Activated effector memory CD4-positive, alpha-beta T cell treated with anti-CD3 and anti-CD28 coated beads, Interleukin-2, amount 50 U/mL, for 16 hours (primary cell): ENCODE measurements around the gene SRGAP1.
"Not testable (repeated sequence)": the region's sequence is repeated elsewhere in the genome, so short reads cannot be mapped to it uniquely, and the experiment has no call there.

Experiments used
- DNase-seq: peaks from one replicate; pipeline ENCODE4 v3.0.0-alpha.2; 2020

Gene SRGAP1

DNA sequence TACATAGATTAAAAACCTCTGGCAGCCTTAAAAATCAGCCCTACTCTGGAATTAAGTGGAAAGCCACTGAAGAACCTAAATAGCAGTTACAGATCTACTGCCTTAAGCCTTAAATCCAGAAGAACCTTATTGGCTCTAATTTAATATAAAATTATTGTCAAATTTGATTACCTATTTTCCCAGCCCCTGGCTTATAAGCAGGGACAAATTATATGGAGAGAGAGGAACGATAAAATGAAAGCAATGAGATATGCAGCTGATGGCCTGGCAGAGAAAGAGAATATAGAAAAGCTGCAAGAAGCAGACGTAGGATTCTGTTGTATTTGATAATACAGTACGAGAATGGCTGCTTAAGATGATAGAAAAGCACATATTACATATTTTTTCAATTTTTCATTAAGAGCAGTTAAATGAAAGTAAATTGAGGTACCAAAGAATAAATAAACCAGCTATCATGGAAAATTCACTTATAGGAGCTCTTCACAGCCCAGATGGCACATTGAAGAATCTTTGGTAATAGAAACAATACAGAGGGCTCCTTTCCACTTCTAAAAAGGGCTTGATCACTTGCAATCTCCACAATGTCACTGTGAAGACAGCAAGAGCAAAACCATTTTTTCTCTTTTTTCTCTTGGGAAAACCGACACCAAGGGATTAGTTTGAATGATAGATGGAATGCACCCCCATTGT is 248.2 kb downstream of the SRGAP1 start:
- DNase-seq, result no peak

DNA sequence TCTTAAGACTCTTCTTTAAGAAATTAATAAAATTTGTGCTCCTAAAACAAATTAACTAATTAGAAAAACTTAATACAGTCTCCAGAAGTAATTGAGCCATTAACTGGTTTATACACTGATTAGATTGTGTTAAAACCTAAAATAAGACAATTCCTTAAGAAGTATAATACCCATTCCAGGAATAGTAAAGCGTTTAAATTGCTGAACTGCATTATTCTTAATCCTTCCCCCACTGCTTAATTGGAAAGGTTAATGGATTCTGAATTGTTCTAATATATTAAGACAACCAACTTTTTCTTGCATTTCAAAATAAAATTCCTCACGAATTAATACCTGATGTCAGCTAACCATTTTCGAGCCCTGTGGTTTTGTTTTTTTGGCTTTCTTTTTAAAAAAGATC is 249.2 kb downstream of the SRGAP1 start:
- DNase-seq, result no peak

DNA sequence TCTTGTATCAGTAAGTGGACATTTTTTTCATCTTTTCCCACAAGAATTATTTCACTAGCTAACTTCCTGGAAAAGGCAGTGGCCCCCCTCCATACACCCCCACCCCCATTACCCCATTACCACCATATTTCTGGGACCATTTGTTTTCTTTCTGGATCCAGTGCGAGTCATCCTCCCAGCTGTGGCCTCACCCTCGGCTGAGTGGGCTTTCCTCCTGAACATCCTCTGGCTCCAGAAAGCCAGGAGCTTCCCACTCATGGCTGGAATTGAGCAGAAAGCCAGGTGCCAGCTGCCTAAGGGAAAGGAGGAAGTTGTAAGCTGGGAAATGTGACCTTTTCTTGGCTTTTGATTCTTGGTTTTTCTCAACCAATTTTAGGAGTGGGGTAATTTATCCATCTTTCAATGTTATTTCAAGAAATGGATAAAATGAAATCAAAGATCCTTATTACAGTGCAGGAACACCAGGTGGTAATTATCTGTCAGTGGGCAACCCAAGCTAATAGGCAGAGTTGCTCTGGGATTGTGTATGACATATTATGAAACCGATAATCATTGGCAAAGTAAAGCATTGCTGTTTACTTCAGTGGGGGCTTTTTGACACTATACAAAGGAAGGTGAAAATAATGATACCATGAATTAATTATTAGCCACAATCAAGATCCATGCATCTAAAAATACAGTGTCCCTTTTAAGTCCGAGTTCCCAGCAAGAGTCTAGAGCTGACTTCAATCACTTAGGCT is 253.0 kb downstream of the SRGAP1 start:
- no peak for DNase-seq

DNA sequence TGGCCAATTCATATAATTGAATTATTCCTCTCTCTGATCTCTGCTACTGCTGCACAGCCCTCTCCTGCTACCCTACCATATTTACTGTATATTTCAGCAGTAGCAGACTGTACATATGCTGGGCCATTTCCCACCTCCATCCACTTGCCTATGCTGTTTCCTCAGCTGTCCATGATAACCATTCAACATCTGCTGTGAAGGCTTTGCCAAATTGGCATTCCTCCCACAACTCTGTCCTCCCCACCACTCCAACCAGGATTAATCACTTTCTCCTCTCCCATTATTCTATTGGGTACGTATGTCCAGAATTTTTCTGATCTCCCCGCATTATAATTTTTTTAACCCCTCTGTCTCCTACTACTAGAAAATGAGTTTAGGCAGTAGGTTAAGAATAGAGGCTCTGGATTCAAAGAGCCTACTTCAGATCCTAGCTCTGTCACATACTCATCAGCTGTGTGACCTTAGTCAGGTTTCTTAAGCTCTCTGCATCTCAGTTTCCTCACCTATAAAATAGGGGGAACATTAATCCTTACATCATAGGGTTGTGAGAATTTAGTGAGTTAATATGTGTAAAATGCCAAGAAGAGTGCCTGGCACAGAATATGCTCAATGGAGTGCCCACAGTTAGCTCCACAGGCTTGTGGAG is 254.3 kb downstream of the SRGAP1 start:
- DNase-seq, result no peak

DNA sequence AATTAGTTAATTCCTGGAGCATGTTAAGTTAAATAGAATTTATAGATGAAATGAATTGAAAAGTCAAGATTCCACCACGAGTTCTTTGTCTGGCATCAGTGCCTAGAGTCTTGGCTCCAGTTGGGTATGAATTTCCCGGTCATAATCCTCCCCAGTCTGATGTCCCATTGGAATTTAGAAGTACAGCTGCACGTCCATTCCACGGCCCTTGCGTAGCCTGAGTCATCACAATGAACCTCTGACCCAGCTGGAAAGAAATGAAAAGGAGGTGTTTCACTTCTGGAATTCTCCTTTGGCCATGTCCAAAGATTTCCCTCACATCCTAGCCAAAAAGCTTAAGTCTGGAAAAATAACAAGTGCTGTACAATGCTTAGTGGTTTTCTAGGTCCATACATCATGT is 254.9 kb downstream of the SRGAP1 start:
- no peak for DNase-seq

DNA sequence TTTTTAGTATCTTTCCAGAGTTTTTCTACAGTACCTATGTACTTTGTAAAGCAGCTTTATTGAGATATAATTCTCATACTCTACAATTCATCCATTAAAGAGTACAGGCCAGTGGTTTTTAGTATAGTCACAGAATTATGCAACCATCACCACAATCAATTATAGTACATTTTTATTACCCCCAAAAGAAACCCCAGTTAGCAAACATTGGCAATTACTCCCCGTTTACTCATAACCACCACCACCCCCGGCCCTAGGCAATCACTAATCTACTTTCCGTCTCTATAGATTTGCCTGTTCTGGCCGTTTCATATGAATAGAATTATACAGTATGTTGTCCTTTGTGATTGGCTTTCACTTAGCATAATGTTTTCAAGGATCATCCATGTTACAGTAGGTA is 257.8 kb downstream of the SRGAP1 start:
- DNase-seq, result no peak

DNA sequence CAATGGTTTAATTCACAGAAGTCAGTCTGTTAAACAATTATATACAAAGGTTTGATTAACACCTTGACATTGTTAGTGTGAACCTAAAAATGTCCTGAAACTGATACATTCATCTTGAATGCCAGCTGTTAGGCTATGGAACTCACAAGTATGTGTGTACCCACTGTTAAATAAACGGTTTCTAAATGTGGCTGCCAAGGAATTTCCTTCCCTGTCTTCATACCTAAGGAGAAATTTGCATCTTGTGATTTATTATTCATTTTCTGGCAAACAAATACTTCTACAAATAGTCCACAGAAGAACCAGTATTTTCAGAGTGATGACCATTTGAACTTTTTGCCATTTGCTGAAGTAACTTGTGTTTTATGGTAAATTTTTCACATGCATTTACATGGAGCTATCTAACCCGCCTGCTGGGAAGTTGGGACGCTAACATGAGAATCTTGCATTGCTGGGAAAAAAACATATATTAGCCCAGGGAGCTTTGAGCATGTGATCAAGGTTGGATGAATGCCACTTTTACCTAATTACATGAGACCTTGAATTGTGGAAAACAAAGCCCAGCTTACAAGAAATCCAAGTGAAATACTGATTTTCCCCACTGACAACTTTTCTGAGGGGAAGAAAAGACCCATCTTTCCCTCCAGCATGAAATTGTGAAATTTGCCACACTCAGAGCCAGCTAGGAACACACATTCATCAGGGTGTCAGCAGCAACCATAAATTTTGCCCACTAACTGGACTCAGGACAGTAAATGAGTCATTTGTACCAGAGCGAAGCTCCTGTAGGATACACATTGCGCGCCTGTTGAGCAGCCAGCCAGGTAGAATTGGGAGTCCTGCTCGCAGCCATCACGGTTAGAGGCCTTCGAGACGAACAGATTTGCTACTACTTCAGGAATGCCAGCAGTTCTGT is 259.6 kb downstream of the SRGAP1 start:
- no peak for DNase-seq

DNA sequence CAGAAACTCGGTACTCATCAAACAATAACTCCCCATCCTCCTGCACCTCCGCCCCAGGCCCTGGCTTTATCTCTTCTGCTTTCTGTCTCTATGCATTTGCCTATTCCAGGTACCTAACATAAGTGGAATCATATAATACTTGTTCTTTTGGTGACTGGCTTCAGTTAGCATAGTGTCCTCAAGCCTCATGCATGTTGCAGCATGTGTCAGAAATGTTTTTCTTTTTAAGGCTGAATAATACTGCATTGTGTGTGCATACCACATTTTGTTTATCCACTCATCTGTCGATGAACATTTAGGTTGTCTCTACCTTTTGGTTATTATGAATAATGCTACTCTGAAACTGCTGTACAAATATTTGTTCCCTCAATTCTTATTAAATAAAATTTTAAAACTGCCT is 260.5 kb downstream of the SRGAP1 start:
- no peak for DNase-seq

DNA sequence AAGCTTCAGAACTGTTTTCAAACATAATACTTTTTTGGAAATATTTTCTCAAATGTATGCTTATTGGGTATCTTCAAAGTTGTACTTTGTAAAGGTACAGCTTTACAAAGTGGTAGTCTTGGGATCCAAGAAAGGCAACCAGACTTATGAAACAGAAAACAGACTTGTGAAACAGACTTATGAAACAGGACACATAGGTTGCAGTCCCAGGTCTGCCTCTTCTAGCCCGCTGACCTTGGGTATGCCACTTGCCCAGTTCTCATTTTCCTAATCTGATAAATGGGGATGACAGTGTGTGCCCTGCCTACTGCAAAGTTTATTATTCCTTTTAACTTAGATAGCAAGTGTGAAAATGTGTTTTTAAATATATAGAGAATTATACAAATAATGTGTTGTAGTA is 263.3 kb downstream of the SRGAP1 start:
- no peak for DNase-seq

DNA sequence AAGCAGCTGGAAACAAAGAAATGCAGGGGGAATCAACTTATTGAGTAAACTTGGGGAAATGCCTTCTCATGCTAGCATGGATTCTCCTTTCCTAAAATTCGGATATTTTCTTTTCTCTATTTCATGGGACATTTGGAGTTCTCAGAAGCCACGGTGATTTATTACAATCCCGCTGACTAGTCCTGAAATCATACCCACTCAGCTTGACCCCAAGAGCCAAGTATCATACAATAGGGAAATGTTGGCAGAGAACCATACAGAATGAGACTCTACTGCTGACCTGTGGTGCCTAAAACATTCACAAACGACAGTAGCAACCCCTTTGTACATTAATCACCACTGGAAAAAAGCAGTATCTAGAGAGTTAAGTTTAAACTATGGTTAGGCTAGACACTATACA is 265.2 kb downstream of the SRGAP1 start:
- no peak for DNase-seq

DNA sequence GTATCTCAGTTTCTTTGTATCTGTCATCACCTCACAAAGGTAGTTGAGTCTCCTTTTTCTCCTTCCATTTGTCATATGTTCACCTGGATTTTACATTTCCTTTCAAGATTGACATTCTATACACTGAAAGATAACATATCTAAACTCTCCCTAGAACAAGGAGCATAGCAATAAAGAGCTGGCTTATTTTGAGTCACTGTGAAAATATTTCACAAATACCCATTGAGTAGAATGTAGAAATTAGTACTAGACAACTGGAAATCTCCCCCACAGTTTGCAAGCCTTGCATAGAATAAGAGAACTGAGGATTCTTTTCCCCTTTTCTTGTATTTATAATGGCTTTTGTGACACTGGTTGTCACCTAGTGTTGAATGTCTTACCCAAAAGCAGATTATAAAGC is 266.4 kb downstream of the SRGAP1 start:
- DNase-seq, result no peak

DNA sequence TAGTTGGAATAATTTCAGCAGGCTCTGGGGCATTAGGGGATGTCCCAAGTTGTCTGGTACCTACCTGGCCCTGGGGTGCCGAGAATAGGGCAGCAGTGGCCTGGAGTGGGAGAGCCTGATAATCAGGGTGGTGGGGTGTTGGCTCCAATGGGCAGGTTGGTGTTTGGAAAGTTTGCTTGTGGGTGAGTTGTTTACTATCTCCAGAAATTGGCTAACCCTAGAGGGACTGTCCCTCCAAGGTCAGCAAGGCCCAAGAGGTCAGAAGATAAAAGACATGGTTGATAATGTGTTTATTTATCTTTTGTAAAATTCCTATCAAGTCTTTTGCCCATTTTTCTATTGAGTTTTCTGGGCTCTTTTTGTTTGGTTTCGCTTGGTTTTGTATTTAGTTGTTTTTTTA is 272.5 kb downstream of the SRGAP1 start:
- DNase-seq, result no peak

DNA sequence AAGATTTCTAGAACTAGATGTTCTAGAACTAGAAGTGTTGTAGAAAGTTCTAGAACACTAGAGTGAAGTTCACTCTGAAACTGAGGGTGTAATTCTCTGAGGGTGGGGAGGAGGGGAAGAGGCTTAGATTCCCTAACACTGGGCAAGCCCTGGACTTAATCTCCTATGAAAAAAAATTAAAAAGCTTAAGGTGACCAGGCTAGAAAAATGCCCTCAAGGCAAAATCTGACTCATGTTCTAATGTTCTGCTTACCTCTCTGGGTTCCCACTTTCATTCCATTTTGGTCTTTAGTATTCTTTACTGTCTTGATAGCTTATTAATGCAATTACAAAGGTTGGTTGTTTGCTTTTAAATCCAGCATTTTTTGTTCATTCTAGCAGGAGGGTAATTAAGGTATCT is 276.1 kb downstream of the SRGAP1 start:
- no peak for DNase-seq

DNA sequence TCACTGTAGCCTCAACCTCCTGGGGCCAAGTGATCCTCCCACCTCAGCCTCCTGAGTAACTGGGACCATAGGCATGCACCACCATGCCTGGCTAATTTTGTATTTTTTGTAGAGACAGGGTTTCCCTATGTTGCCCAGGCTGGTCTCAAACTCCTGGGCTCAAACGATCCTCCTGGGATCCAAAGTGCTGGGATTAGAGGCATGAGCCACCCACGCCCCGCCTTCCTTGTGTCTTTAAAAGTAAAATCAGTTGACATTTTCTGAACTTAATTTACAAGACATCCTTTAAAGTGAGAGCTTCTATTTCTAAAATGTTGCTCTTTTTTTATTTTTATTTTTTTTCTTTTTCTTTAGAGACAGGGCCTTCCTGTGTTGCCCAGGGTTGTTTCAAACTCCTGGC is 276.6 kb downstream of the SRGAP1 start:
- DNase-seq, result not testable (repeated sequence)

DNA sequence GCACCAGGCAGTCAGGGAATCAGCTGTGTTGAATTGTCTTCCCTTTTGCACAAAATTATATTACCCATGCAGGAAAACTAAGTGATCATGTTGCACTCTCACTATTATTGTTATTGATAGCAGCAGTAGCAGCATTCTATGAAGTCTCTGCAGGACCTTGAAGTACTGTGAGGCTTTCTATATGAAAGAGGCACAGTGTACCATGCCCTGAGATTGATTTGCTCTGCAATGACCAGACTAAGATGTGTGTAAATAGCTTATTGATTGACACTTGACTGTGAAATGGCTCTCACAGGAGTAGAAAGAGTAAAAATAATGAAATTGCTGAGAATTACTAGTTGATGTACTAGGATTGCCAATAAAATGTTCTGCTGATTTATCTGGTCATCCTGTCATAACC is 277.7 kb downstream of the SRGAP1 start:
- no peak for DNase-seq

DNA sequence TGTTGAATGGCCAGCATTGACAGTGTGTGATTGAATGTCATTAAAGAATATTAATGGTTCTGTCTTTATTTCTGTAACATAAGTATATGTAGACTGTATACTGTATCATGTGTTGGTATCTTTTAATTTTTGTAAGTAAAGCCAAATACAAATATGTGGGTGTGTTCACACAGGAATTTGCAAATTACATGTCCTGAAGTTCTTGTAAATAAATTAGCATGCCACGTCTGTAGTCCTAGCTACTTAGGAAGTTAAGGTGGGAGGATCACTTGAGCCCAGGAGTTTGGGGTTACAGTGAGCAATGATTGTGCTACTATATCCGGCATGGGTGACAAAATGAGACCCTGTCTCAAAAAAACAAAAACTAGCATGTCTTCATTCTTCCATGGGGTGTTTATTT is 278.5 kb downstream of the SRGAP1 start:
- DNase-seq, result no peak

DNA sequence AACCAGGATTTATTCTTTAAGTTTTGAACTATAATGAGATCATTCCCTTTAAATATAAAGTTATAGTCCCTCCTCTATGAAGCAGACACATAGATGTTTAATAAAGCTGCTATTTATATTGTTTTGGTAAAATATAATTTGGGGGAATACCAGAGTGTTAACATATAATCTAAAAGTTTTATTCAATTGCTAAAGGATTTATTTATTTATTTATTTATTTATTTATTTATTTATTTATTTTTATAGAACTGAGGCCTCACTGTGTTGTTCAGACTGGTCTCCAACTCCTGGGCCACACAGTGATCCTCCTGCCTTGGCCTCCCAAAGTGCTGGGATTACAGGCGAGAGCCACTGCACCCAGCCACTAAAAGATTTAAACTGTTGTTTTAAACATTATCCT is 278.9 kb downstream of the SRGAP1 start:
- no peak for DNase-seq

DNA sequence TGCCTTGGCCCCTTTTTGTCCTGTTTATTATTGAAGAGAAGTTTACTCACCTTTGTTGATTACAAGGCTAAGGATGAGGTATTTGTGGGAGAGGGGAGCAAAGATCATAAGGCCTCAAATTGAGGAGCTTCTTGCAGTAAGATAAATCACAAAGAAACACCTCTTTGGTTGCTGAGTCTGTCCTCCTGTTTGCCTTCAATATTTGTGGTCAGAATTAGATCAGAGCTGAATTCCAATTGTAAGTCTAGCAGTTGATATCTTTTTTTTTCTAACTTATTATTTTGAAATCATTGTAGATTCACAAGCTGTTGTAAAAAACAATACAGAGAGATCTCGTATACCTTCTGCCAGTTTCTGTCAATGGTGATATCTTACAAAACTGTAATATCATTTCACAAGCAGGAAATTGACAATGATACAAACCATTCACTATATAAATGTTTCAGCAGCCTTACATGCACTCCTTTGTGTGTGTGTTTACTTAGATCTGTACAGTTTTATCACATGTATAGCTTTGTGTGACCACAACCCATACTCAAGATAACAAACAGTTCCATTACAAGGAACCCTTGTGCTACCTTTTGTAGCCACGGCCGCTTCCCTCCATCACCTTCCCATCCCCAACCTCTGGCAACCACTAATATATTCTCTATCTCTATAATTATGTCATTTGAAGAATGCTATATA is 280.2 kb downstream of the SRGAP1 start:
- no peak for DNase-seq

DNA sequence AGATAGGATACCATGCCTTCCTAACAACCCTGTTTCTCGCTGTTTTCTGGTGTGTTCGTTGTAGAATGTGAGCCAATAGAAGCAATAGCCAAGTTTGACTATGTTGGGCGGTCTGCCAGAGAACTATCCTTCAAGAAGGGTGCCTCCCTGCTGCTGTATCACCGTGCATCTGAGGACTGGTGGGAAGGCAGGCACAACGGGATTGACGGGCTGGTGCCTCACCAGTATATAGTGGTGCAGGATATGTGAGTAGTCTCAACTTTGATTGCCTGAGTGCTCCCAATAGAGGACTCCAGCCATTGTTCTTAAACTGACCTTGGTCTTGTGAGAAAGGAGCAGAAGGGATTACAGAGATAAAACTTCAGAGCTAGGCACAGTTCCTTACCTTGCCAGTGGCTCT is 281.4 kb downstream of the SRGAP1 start:
- no peak for DNase-seq

DNA sequence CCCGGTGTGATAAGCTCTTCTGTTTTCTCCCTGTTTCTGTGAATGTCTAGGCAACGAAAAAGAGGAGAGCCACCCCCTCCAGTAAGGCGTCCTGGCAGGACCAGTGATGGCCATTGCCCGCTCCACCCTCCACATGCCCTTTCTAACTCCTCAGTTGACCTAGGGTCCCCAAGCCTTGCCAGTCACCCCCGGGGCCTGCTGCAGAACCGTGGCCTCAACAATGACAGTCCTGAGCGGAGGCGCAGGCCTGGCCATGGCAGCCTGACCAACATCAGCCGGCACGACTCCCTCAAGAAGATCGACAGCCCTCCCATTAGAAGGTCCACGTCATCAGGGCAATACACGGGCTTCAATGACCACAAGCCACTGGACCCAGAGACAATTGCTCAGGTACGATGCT is 283.3 kb downstream of the SRGAP1 start:
- DNase-seq, result no peak

DNA sequence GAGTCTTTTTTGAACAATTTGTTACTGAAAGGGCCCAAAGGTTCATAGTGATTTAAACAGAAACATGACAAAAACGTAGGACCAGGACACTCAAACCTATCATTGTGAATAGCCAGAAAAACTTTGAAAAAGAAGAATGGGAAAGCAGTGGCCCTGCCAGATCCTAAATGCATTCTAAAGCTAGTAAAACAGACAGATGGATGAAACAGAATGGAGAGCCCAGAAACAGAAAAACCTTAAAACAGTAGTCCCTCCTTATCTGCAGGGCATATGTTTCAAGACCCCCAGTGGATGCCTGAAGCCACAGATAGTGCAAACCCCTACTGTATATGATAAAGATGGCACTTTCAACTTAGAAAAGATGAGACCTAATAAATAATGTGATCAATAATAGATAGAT is 283.9 kb downstream of the SRGAP1 start:
- DNase-seq, result no peak

DNA sequence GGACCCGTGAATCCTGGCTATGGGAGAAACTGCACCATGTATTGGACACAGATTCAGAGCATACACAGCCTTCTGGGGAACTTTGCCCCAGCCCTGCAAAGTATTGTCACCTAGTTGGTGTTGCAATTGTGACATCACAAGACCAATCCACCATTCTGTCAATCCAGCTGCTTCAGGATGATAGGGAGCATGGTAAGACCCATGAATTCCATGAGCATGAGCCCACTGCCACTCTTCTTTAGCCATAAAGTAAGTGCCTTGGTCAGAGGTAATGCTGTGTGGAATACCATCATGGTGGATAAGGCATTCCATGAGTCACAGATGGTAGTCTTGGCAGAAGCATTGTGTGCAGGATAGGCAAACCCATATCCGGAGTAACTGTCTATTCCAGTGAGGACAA is 286.0 kb downstream of the SRGAP1 start:
- DNase-seq, result not testable (repeated sequence)

DNA sequence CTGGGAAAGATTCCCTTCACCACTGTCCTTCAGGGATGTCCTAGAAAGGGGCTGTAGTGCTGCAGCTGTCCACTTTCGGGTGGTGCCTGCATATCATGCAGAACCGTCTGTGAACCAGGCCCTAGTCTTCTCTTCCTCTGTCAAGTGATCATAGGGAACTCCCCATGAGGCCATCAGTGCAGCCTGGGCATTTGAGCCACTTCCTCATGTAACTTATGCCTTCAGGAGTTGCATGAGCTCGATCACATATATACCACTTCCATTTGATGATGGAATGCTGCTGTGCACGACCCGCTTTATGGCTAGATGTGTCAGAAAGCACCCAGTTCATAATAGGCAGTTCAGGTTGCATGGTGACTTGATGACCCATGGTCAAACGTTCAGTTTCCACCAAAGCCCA is 287.0 kb downstream of the SRGAP1 start:
- not testable (repeated sequence) for DNase-seq
